Measurements from ENCODE around the gene RAD51B. TPM values are rescaled to one million over a fixed set of nuclear protein-coding genes. Genes with fewer than 3 reads are reported as not detected.

RAD51B gene
- total and polyA plus RNA-seq, 9 of the 15 experiments (the other 6 are each of a cell fraction or from before 2014, with no cell fraction given): 8.5 to 17.3 (median 11.3) TPM

- TF ChIP-seq FOXP4 (CRISPR knock-in tag; IDR thresholded peaks at IDR 0.05; ENCODE audit: borderline replicate concordance): no peak
- TF ChIP-seq GMEB1 (CRISPR knock-in tag; IDR thresholded peaks at IDR 0.05): 0 out of 2 replicates have a peak, but pooled peaks have one; percentile 25
- no peak for TF ChIP-seq ZNF830 (CRISPR knock-in tag; IDR thresholded peaks at IDR 0.05)
- no peak for TF ChIP-seq ZNF57 (CRISPR knock-in tag; IDR thresholded peaks at IDR 0.05)
- TF ChIP-seq RBM39 (optimal IDR thresholded peaks at IDR 0.05; ENCODE audit: low read depth, low read length): no peak
- 0 out of 2 replicates have a peak, but pooled peaks have one; percentile 3 for TF ChIP-seq JUND (IDR thresholded peaks at IDR 0.05; ENCODE audit: borderline replicate concordance, low read depth, low read length)
- no peak; the same call in 2 of the 3 replicates for TF ChIP-seq JUND (tag; IDR thresholded peaks at IDR 0.05; ENCODE audit: borderline replicate concordance, low read depth, low read length)
- peak; percentile 63; the same call in 1 of the 2 replicates for TF ChIP-seq SOX6 (IDR thresholded peaks at IDR 0.05)
- peak; percentile 45; the same call in 1 of the 2 replicates for TF ChIP-seq CXXC5 (CRISPR knock-in tag; IDR thresholded peaks at IDR 0.05)
- peak; percentile 15 to 69; a peak in 1 of 4 replicates for TF ChIP-seq KDM1A (IDR thresholded peaks at IDR 0.05)
- TF ChIP-seq CBFA2T3 (IDR thresholded peaks at IDR 0.05): peak; percentile 25; the same call in 1 of the 2 replicates
- TF ChIP-seq MGA (IDR thresholded peaks at IDR 0.05): 0 out of 2 replicates have a peak, but pooled peaks have one; percentile 39
- TF ChIP-seq HIVEP1 (CRISPR knock-in tag; IDR thresholded peaks at IDR 0.05): no peak
These were observed 907.9 kb downstream of the RAD51B start (continued) for GRCh38 chr14:68727315-68728047.

Measured in K562 (cell line).